ENCODE data around the gene CFB.
"Not testable (repeated sequence)": the region's sequence is repeated elsewhere in the genome, so short reads cannot be mapped to it uniquely, and the experiment has no call there.

The CFB gene

GRCh38 chr6:31971993-31972708, 26.3 kb downstream of the CFB start, which contains the start of gene DXO:
TSS of gene DXO (minus strand) at chr6:31972138. CDS start at chr6:31971675, 463 bp downstream.
- DNase-seq: peak; percentile 99

- peak; percentile 36 for DNase-seq
Measured at GRCh38 chr6:31972709-31973350, 26.9 kb downstream of the CFB start.

- not testable (repeated sequence) for DNase-seq
Measured at GRCh38 chr6:31976065-31976464, 30.2 kb downstream of the CFB start.

- no peak for DNase-seq
Measured at GRCh38 chr6:31977816-31978431, 32.0 kb downstream of the CFB start.

- no peak for DNase-seq
Measured at GRCh38 chr6:31978831-31979230, 32.9 kb downstream of the CFB start.

- DNase-seq: no peak
Measured at GRCh38 chr6:31979238-31979898, 33.5 kb downstream of the CFB start.

GRCh38 chr6:31980195-31980876, 34.4 kb downstream of the CFB start:
- not testable (repeated sequence) for DNase-seq

- not testable (repeated sequence) for DNase-seq
Measured at GRCh38 chr6:31980998-31981397, 35.1 kb downstream of the CFB start.

GRCh38 chr6:31981744-31982143, 35.8 kb downstream of the CFB start, which contains the start of gene C4A:
TSS of gene C4A (plus strand) at chr6:31982057. CDS start at chr6:31982108, 51 bp downstream.
- DNase-seq: not testable (repeated sequence)

GRCh38 chr6:31989363-31989762, 43.5 kb downstream of the CFB start:
- not testable (repeated sequence) for DNase-seq

GRCh38 chr6:31994421-31994820, 48.5 kb downstream of the CFB start:
- DNase-seq: not testable (repeated sequence)

- not testable (repeated sequence) for DNase-seq
Measured at GRCh38 chr6:31996385-31996784, 50.5 kb downstream of the CFB start.
